Body of pancreas (tissue), 4 donors: Measurements from ENCODE around the gene ACAP2.

ENCODE experiments used
- CTCF ChIP-seq, 7 experiments: fragments of 450-650 bp in 4 of 7; fragments of 200-600 bp in 3 of 7; sonication (generic) in 3 of 7; IDR thresholded peaks; one replicate each; pipeline ENCODE4 v1.5.1; 2016 to 2019; ENCODE audit warnings: antibody characterized with exemption in 7 of 7
- POLR2A ChIP-seq, 3 donors: fragments of 450-650 bp; IDR thresholded peaks; one replicate each; pipeline ENCODE4 v1.6.1; 2016; ENCODE audit warnings: antibody characterized with exemption in 3 of 3, mild to moderate bottlenecking in 2 of 3

- no peak for TF ChIP-seq CTCF (IDR thresholded peaks at IDR 0.05)
- TF ChIP-seq POLR2A (IDR thresholded peaks at IDR 0.05), result no peak
These were observed 57.9 kb downstream of the ACAP2 start for GRCh38 chr3:195384952-195385351.
